ENCODE measurements around the gene QTRT2. TPM values are rescaled to one million over a fixed set of nuclear protein-coding genes. Genes with fewer than 3 reads are reported as not detected.
A peak's percentile ranks its signal among the peaks of the same experiment; 100 is the strongest.

Gene QTRT2
- total and polyA plus RNA-seq, 2 donors (not counting 1 experiment from before 2014, with no cell fraction given): 8.8 to 13.5 TPM

GRCh38 chr3:114103858-114104257 is 47.3 kb downstream of the QTRT2 start:
- H3K27ac ChIP-seq (ENCODE audit: insufficient read depth, low read length): no peak overlapping the region
- H3K4me1 ChIP-seq (ENCODE audit: control insufficient read depth, extremely low read depth, insufficient read depth, low read length): no peaks in the 10 kb centered on the region
- H3K4me3 ChIP-seq (replicated peaks in 1 of 4; ENCODE audit: control extremely low read depth in 1 of 4, insufficient read depth in 1 of 4, low read depth in 3 of 4, low read length in 4 of 4): no peak overlapping the region
- H3K36me3 ChIP-seq (ENCODE audit: control insufficient read depth, insufficient read depth, low read length): no peaks in the 10 kb centered on the region
- no peak overlapping the region for H2AFZ ChIP-seq (ENCODE audit: low read length)
- no peaks in the 10 kb centered on the region for H3K9me3 ChIP-seq (ENCODE audit: control insufficient read depth, insufficient read depth, low read depth, low read length)
- TF ChIP-seq CTCF (conservative IDR thresholded peaks at IDR 0.05 in 1 of 2, IDR thresholded peaks at IDR 0.05 in 1 of 2; ENCODE audit: low read depth in 1 of 2, low read length in 2 of 2) (no peak), EZH2 (IDR thresholded peaks at IDR 0.05; ENCODE audit: low read length, missing control alignments) (no peak)
- H3K9ac ChIP-seq (ENCODE audit: insufficient read depth, low read length): no peak overlapping the region
- no peak for DNase-seq (ENCODE audit: low read depth in 2 of 2)
- no peaks in the 10 kb centered on the region for H4K20me1 ChIP-seq (ENCODE audit: control insufficient read depth, extremely low read depth, insufficient read depth, low read length)
- no peak overlapping the region for H3K4me2 ChIP-seq (ENCODE audit: extremely low read depth, insufficient read depth, low read length)
- no peaks in the 10 kb centered on the region for H3K79me2 ChIP-seq (ENCODE audit: control insufficient read depth, insufficient read depth, low read length)
- no peaks in the 10 kb centered on the region for H3K27me3 ChIP-seq (ENCODE audit: control insufficient read depth, insufficient read depth, low read length)

GRCh38 chr3:114104414-114104813 is 47.9 kb downstream of the QTRT2 start:
- peak; percentile 5 to 34 for DNase-seq (ENCODE audit: low read depth in 2 of 2)
- H3K9ac ChIP-seq (ENCODE audit: insufficient read depth, low read length): no peak overlapping the region
- no peaks in the 10 kb centered on the region for H3K79me2 ChIP-seq (ENCODE audit: control insufficient read depth, insufficient read depth, low read length)
- no peaks in the 10 kb centered on the region for H3K36me3 ChIP-seq (ENCODE audit: control insufficient read depth, insufficient read depth, low read length)
- no peak overlapping the region for H3K27ac ChIP-seq (ENCODE audit: insufficient read depth, low read length)
- H3K4me2 ChIP-seq (ENCODE audit: extremely low read depth, insufficient read depth, low read length): no peak overlapping the region
- no peaks in the 10 kb centered on the region for H3K4me1 ChIP-seq (ENCODE audit: control insufficient read depth, extremely low read depth, insufficient read depth, low read length)
- no peak for TF ChIP-seq EZH2 (IDR thresholded peaks at IDR 0.05; ENCODE audit: low read length, missing control alignments)
- TF ChIP-seq CTCF (conservative IDR thresholded peaks at IDR 0.05 in 1 of 2, IDR thresholded peaks at IDR 0.05 in 1 of 2; ENCODE audit: low read depth in 1 of 2, low read length in 2 of 2): no peak
- no peaks in the 10 kb centered on the region for H4K20me1 ChIP-seq (ENCODE audit: control insufficient read depth, extremely low read depth, insufficient read depth, low read length)
- H2AFZ ChIP-seq (ENCODE audit: low read length): no peak overlapping the region
- H3K27me3 ChIP-seq (ENCODE audit: control insufficient read depth, insufficient read depth, low read length): no peaks in the 10 kb centered on the region
- H3K4me3 ChIP-seq (replicated peaks in 1 of 4; ENCODE audit: control extremely low read depth in 1 of 4, insufficient read depth in 1 of 4, low read depth in 3 of 4, low read length in 4 of 4): no peak overlapping the region
- no peaks in the 10 kb centered on the region for H3K9me3 ChIP-seq (ENCODE audit: control insufficient read depth, insufficient read depth, low read depth, low read length)

- Histone ChIP-seq H3K27ac (ENCODE audit: insufficient read depth, low read length) (no peak overlapping the region), H2AFZ (ENCODE audit: low read length) (no peak overlapping the region), H3K4me1 (ENCODE audit: control insufficient read depth, extremely low read depth, insufficient read depth, low read length) (no peaks in the 10 kb centered on the region), H3K9me3 (ENCODE audit: control insufficient read depth, insufficient read depth, low read depth, low read length) (no peaks in the 10 kb centered on the region), H3K9ac (ENCODE audit: insufficient read depth, low read length) (no peak overlapping the region), H3K4me3 (replicated peaks in 1 of 4; ENCODE audit: control extremely low read depth in 1 of 4, insufficient read depth in 1 of 4, low read depth in 3 of 4, low read length in 4 of 4) (no peak overlapping the region), H3K4me2 (ENCODE audit: extremely low read depth, insufficient read depth, low read length) (no peak overlapping the region), H3K79me2 (ENCODE audit: control insufficient read depth, insufficient read depth, low read length) (no peaks in the 10 kb centered on the region), H3K36me3 (ENCODE audit: control insufficient read depth, insufficient read depth, low read length) (no peaks in the 10 kb centered on the region), H4K20me1 (ENCODE audit: control insufficient read depth, extremely low read depth, insufficient read depth, low read length) (no peaks in the 10 kb centered on the region), H3K27me3 (ENCODE audit: control insufficient read depth, insufficient read depth, low read length) (no peaks in the 10 kb centered on the region)
- no peak for TF ChIP-seq EZH2 (IDR thresholded peaks at IDR 0.05; ENCODE audit: low read length, missing control alignments)
- TF ChIP-seq CTCF (conservative IDR thresholded peaks at IDR 0.05 in 1 of 2, IDR thresholded peaks at IDR 0.05 in 1 of 2; ENCODE audit: low read depth in 1 of 2, low read length in 2 of 2): no peak
- DNase-seq (ENCODE audit: low read depth in 2 of 2): no peak
These were observed 51.6 kb downstream of the QTRT2 start for GRCh38 chr3:114108137-114108536.
